Hematopoietic multipotent progenitor cell treated with erythropoietin and hydrocortisone succinate and interleukin-3 and kit ligand, for 4 days (in vitro differentiated cells): Measurements from ENCODE around the gene PITPNC1.
"Not testable (repeated sequence)": the region's sequence is repeated elsewhere in the genome, so short reads cannot be mapped to it uniquely, and the experiment has no call there.

Experiments used
- DNase-seq: peaks from one replicate; pipeline ENCODE4 v3.0.0-alpha.2; 2015

PITPNC1 gene

GRCh38 chr17:67372751-67373150 lies 4.3 kb upstream of the PITPNC1 start:
- no peak for DNase-seq

GRCh38 chr17:67374329-67375053 lies 2.6 kb upstream of the PITPNC1 start:
- DNase-seq = peak; percentile 97

DNA sequence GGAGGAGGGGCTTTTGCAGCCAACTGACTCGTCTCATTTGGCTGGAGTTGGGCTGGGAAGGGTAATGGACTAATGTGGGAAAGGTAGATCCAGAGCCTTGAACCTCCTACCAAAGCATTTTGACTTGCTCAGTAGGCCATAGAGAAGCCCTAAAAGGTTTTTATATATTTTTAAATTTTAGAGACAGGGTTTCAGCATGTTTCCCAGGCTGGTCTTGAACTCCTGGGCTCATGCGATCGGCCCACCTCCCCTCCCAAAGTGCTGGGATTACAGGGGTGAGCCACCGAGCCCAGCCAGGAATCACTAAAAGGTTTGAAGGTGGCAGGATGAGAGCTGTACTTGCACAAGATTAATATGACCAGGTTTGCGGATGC lies 2.0 kb upstream of the PITPNC1 start:
- no peak for DNase-seq

DNA sequence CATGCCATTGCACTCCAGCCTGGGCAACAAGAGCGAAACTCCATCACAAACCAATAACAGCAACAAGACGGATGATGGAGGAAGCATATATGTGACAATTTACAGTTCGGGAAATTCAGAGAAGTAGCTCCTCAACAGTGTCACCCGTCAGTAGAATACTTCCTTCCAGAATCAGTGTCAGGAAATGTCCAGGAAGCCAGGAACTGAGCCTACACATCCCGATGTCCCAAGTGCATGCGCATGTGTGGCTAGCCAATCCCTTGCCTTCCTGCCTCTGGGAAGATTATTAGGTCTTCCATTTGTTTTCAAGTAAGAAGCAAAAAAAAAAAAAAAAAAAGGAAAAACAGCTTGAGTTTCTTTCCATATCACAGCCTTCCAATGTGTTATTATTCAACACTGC lies 1.4 kb upstream of the PITPNC1 start:
- DNase-seq = no peak

GRCh38 chr17:67376415-67376736 lies 705 bp upstream of the PITPNC1 start:
- DNase-seq = no peak

DNA sequence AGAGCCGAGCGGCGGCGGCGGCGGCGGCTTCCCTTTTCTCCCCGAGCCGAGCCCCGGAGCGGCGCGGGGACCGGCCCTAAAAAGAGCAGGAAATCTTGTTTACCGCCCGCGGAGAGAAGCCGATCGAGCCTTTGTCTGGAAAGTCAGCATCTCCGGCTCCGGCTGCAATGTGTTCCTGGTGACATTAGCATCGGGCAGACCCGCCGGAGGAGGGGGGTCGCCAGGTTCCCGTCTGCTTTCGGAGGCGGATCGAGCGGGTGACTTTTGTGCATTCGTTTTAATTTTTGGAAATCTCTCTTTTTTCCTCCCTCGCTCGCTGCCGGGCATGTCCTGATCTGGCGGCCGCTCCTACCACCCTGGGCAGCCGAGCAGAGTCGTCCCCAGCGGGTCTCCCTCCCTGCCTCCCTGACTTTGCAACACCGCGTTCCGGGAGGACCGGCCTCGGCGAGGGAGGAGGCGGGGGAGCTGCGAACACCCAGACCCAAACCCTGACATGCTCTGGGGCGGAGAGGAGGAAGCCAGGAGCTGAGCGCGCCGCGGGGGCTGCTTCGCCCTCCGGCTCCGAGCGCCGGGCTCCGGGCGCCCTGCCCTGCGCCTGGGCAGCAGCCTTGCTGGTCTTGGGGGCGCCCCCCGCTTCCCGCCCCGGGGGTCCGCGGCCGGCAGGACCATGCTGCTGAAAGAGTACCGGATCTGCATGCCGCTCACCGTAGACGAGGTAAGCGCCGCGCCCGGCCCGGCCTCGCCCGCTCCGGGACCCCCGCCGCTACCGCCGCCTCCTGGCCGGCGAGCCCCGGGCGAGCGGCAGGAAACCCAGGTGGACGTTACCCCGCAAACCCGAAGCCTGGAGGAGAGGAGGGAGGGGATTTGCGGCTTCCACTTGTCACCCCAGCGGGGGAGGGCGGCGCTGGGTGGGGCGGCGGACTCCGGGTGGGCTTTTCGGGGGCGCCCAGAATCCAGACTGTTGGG lies 690 bp downstream of the PITPNC1 start:
- DNase-seq = peak; percentile 65

- peak; percentile 87 for DNase-seq
These were observed 1.6 kb downstream of the PITPNC1 start for GRCh38 chr17:67378454-67379250.

DNA sequence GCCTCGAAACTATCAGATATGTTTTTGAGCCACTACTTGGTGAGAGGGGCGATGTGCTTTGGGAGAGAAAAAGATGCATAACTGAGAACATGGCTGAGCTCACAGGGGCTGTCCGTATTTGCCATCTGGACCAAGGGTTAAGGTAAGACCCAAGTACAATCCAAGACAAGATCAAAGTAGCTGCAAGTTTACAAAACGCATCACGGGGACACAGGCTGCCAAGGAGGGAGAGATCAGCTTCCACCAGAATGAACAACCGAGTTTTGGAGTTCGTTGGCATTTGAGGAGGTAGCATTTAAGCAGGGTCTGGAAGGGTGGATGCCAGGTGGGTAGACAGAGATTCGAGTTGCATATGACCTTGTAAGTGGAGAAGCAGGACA lies 2.2 kb downstream of the PITPNC1 start:
- no peak for DNase-seq

DNA sequence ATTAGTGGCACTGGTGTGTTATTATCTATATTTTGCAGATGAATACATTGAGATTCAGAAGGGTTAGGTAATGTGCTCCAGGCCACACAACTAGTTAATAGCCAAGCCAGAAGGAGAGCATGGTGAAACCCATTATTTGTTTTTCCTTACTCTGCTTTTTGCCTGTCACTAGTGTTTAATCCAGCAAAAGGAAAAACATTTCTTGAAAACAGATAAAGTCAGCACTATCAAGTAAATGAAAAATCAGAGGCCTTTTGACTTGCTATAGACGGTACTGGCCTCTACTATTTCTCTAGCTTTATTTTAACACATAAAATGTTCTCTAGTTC lies 4.8 kb downstream of the PITPNC1 start:
- DNase-seq = no peak

- no peak for DNase-seq
These were observed 8.3 kb downstream of the PITPNC1 start for GRCh38 chr17:67385122-67385988.

DNA sequence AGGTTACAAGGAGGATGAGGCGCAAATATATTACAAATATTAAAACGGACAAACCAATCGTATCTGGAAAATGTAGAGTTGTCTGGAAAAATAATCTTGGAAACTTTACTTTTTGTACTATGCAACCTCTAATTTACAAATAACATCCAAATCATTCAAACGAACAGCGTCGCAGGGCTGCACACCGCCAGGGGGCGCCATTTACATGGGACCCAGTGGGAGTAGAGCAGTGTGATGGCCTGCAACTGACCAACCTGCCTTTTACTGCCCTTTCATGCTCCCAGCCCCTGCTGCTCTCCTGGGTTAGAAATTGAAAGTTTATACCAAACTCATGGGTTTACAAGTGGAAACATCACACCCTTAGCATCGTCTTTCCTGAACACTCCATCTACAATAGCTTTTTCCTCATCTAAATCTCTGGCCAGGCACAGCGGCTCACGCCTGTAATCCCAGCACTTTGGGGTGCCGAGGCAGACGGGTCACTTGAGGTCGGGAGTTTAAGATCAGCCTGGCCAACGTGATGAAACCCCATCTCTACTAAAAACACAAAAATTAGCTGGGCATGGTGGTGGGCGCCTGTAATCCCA lies 10.0 kb downstream of the PITPNC1 start:
- peak; percentile 79 for DNase-seq

GRCh38 chr17:67388536-67388935 lies 11.5 kb downstream of the PITPNC1 start:
- not testable (repeated sequence) for DNase-seq

GRCh38 chr17:67388986-67389385 lies 11.9 kb downstream of the PITPNC1 start:
- DNase-seq = no peak

DNA sequence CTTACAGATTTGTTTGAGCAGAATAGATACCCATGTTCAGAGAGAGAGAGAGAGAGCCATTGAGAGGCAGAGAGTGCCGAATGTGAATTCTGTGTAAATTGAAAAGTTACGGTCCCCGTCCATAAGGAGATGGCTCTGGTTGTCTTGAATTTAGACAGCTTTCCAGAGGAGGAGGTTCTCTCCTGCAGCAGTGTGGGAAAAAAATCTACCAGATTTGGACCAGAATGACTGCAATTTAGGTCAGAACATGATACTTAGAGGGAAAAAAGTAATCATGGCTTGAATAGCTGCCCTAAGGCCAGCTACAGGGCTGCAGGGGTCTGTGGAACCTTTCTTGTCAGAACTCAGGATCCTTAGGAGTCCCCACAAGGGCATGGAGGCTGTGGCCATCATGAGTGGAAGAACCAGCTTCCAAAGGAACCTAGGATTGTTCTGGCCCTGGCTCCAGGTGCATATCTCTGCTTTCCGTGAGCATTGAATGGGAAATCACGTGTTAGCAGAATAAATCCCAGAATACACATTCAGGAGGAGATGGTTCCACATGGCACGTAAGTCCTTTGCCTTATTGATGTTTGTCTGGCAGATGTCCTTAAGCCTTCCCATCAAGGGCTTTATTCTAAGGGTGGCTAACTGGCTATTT lies 13.0 kb downstream of the PITPNC1 start:
- DNase-seq = no peak

- peak; percentile 62 for DNase-seq
These were observed 13.7 kb downstream of the PITPNC1 start for GRCh38 chr17:67390646-67391361.

DNA sequence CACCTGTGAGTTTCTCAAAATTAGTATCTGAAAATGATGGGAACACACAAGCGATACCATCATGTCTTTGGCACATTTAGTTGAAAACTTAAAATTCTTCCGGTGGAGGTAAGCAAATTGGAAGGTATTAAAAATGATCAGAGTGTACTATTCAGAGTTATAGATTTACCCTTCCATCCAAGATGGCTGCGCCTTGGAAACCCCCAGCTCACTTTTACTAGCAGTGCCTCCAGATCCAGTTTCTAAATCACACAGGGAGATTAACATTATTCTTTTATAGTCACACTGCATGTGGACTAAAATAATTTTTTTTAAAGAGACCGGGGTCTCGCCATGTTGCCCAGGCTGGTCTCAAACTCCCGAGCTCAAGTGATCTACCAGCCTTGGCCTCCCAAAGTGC lies 15.0 kb downstream of the PITPNC1 start:
- no peak for DNase-seq

- DNase-seq = no peak
These were observed 16.8 kb downstream of the PITPNC1 start for GRCh38 chr17:67393809-67394397.

DNA sequence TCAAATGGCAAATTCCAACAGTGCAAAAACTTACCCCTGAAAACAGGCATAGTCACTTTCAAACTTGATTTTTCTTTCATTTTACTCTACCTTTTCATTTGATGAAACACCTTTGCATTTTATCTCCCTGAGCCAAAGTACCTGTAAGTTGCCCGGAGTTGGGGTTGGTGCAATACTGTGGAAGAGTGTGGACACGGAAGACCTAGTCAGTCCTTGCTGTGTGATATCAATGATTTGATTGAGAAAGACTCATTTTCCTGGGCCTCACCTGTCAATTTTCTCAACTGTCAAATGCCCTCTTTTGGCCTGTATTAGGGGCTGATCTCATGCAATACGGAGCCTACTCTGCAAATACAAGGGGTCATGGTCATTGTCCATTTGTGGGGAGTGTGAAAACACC lies 22.6 kb downstream of the PITPNC1 start:
- DNase-seq = no peak

DNA sequence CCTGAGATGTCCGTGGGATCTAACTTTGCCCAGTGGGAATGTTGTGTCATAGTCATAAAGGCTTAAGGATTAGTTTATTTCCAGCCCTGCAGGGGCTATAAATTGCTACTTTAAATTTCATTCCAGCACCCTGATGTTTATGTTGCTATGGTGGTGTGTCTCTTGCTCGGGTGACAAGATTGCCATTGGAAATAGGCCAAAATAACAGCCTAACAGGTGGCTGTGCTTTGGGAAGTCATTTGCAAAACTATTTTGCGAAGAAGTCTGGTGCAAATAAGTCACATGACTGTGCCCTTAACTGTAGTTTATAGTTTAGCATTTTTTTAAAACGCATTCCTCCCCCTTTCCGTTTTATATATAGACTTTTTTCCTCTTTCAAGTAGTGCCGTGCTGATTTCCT lies 23.1 kb downstream of the PITPNC1 start:
- peak; percentile 58 for DNase-seq

GRCh38 chr17:67401106-67401505 lies 24.0 kb downstream of the PITPNC1 start:
- no peak for DNase-seq
